Effector memory CD4-positive, alpha-beta T cell (primary cell): ENCODE measurements around the gene ADD2.

Experiments used
- DNase-seq, 3 donors: peaks; one replicate each; pipeline ENCODE4 v3.0.0-alpha.2; 2020
- H3K27ac ChIP-seq: 2 replicates; pipeline ENCODE4 v1.7.0; 2013; ENCODE audit warnings: mild to moderate bottlenecking, low read length, moderate library complexity; ENCODE audit not compliant: insufficient read depth, poor library complexity, severe bottlenecking
- H3K27me3 ChIP-seq: replicated peaks from 2 replicates; pipeline ENCODE4 v1.7.0; 2013; ENCODE audit warnings: mild to moderate bottlenecking, low read length; ENCODE audit not compliant: insufficient read depth, control insufficient read depth, poor library complexity, severe bottlenecking
- H3K36me3 ChIP-seq: 2 replicates; pipeline ENCODE4 v1.7.0; 2013; ENCODE audit warnings: mild to moderate bottlenecking, low read length, moderate library complexity; ENCODE audit not compliant: control insufficient read depth, insufficient read depth
- H3K4me1 ChIP-seq: 2 replicates; pipeline ENCODE4 v1.7.0; 2013; ENCODE audit warnings: low read length, mild to moderate bottlenecking; ENCODE audit not compliant: control insufficient read depth, insufficient read depth, poor library complexity, severe bottlenecking
- H3K4me3 ChIP-seq: 2 replicates; pipeline ENCODE4 v1.7.0; 2013; ENCODE audit warnings: low read length, low read depth, mild to moderate bottlenecking; ENCODE audit not compliant: insufficient read depth, poor library complexity, severe bottlenecking
- H3K9me3 ChIP-seq: 2 replicates; pipeline ENCODE4 v1.7.0; 2013; ENCODE audit warnings: mild to moderate bottlenecking, low read length, moderate library complexity; ENCODE audit not compliant: control insufficient read depth

ADD2 gene

GRCh38 chr2:70768590-70769085, 638 bp upstream of the ADD2 start:
- Histone ChIP-seq H3K4me1 (peaks cover 10% of the 10 kb centered on the region), H3K27me3 (peaks cover 19% of the 10 kb centered on the region), H3K36me3 (no peaks in the 10 kb centered on the region), H3K27ac (no peak overlapping the region), H3K4me3 (no peak overlapping the region), H3K9me3 (no peaks in the 10 kb centered on the region)
- DNase-seq: no peak

GRCh38 chr2:70767079-70767698, 811 bp downstream of the ADD2 start:
- Histone ChIP-seq H3K4me3 (peak overlapping the region; percentile 62), H3K36me3 (no peaks in the 10 kb centered on the region), H3K9me3 (no peaks in the 10 kb centered on the region), H3K27ac (no peak overlapping the region), H3K27me3 (peaks cover 19% of the 10 kb centered on the region), H3K4me1 (peaks cover 10% of the 10 kb centered on the region)
- DNase-seq: no peak

DNA sequence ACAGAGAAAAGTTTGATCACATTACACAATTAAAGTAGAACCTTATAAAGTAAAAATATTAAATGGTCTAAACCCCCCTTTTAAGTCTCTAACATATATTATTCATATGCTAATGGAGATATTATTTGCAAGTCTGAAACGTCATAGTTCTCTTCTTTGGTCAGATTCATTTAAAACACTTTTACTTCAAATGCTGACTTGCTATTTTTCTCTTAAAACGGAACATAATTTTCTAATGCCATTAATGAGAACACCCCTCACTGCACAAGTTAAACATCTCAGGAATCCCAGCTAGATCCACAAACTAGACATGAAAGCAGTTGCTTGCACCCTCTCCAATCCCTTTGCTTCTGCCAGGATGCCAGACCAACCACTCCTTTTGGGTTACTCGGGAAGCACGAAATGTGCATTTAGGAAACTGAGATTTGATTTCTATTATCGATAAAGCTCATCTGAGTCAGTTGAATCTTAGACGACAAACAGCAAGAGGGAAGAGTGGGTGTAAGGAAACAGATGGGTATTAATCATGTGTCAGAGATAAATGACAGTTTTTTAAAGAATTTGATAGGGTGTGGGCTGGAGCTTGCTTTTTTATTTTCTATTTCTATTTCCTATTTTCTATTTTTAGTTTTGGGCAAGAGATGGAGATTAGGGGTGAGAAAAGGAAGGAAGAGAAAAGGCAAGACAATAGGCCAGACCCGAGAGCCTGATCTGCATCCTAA, 1.5 kb downstream of the ADD2 start:
- Histone ChIP-seq H3K27me3 (peaks cover 19% of the 10 kb centered on the region), H3K4me1 (peaks cover 10% of the 10 kb centered on the region), H3K36me3 (no peaks in the 10 kb centered on the region), H3K27ac (no peak overlapping the region), H3K4me3 (peak overlapping the region; percentile 62), H3K9me3 (no peaks in the 10 kb centered on the region)
- no peak for DNase-seq

DNA sequence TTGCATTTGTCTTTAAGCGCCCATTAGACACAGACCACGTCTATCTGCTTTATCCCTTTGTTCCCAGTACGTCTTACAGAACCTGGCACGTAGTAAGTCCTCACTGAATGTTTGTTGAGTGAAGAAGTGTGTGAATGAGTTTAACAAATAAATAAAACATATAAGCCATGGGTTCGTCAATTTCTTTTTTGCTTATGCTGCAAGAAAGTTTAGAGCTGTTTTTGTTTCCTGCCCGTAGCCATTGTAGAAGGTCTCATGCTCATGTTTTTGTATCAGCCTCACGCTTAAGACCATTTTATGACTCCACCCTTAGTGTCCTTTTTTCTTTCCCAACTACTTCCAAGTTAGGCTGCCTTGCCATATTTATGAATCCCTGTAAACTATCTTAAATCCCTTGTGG, 2.5 kb downstream of the ADD2 start:
- no peak overlapping the region for H3K4me3 ChIP-seq
- H3K9me3 ChIP-seq: no peaks in the 10 kb centered on the region
- no peak overlapping the region for H3K27ac ChIP-seq
- H3K27me3 ChIP-seq: peaks cover 19% of the 10 kb centered on the region
- no peaks in the 10 kb centered on the region for H3K36me3 ChIP-seq
- DNase-seq: no peak
- H3K4me1 ChIP-seq: peaks cover 10% of the 10 kb centered on the region

GRCh38 chr2:70759446-70759845, 8.6 kb downstream of the ADD2 start:
- Histone ChIP-seq H3K4me3 (no peak overlapping the region), H3K36me3 (no peaks in the 10 kb centered on the region), H3K27ac (no peak overlapping the region), H3K4me1 (no peaks in the 10 kb centered on the region), H3K9me3 (no peaks in the 10 kb centered on the region), H3K27me3 (no peaks in the 10 kb centered on the region)
- no peak for DNase-seq

DNA sequence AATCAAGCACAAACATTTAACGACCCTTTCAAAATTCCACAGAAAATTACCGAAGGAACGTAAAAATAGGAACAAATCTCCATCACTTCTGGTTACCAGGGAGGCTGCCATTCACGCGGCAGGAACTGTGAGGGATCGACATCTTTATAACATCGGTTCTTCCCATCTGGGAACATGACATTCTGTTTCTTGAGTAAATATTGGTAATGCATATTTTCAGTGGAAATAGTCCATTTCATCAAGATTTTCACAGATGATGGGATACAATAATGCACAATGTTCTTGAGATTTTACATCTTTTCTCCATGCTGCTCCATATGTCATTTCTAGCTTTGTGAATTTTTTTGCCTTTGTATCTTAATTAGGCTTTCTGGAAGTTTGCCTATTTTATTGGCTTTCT, 10.0 kb downstream of the ADD2 start:
- H3K27me3 ChIP-seq: no peaks in the 10 kb centered on the region
- no peaks in the 10 kb centered on the region for H3K36me3 ChIP-seq
- H3K4me3 ChIP-seq: no peak overlapping the region
- no peak overlapping the region for H3K27ac ChIP-seq
- no peaks in the 10 kb centered on the region for H3K4me1 ChIP-seq
- DNase-seq: no peak
- no peaks in the 10 kb centered on the region for H3K9me3 ChIP-seq

DNA sequence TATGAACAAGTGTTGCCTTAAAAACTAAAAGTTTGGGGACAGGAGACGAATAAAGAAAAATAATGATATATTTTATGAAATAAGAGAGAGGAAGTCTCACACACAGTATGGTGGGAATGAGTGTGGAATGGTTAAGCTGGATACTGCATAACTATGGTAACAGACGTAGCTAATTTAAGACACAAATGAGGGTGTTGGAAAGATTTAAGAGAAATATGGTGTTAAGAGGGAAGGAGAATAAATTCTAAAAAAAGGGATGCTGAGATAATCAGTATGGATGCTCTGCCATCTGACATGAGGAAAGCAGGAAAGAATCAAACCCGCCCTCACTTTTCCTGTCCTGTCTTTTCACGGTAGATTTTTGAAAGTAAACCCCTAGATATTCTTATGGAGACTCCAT, 10.6 kb downstream of the ADD2 start:
- H3K4me1 ChIP-seq: no peaks in the 10 kb centered on the region
- no peaks in the 10 kb centered on the region for H3K27me3 ChIP-seq
- DNase-seq: no peak
- H3K4me3 ChIP-seq: no peak overlapping the region
- H3K27ac ChIP-seq: no peak overlapping the region
- H3K9me3 ChIP-seq: no peaks in the 10 kb centered on the region
- no peaks in the 10 kb centered on the region for H3K36me3 ChIP-seq

DNA sequence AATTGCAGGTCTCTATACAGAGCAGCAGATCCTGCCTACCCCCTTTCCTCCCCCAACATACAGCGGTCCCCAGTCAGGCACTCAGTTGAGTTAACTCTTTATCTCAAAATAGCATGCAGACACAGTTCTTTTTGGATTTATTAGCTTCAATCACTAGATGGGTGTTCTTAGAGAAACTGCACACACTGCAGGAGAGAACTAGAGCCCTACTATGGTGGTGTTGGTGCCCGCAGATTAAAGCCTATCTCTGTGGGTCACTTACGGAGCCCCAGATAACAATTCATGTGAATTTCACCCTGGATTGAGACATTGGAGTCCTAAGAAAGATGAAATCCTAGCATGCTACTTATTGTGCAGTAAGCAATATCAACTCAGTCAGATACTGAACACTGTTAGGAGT, 11.9 kb downstream of the ADD2 start:
- H3K27ac ChIP-seq: no peak overlapping the region
- H3K27me3 ChIP-seq: no peaks in the 10 kb centered on the region

GRCh38 chr2:70753902-70754301, 14.1 kb downstream of the ADD2 start:
- H3K36me3 ChIP-seq: no peaks in the 10 kb centered on the region
- no peak overlapping the region for H3K27ac ChIP-seq
- DNase-seq: no peak
- no peak overlapping the region for H3K4me3 ChIP-seq
- H3K27me3 ChIP-seq: no peaks in the 10 kb centered on the region
- H3K4me1 ChIP-seq: no peaks in the 10 kb centered on the region
- no peaks in the 10 kb centered on the region for H3K9me3 ChIP-seq

More for the DNA sequence above, 11.9 kb downstream of the ADD2 start:
- DNase-seq: no peak
- no peaks in the 10 kb centered on the region for H3K9me3 ChIP-seq
- no peaks in the 10 kb centered on the region for H3K36me3 ChIP-seq
- no peak overlapping the region for H3K4me3 ChIP-seq
- no peaks in the 10 kb centered on the region for H3K4me1 ChIP-seq

DNA sequence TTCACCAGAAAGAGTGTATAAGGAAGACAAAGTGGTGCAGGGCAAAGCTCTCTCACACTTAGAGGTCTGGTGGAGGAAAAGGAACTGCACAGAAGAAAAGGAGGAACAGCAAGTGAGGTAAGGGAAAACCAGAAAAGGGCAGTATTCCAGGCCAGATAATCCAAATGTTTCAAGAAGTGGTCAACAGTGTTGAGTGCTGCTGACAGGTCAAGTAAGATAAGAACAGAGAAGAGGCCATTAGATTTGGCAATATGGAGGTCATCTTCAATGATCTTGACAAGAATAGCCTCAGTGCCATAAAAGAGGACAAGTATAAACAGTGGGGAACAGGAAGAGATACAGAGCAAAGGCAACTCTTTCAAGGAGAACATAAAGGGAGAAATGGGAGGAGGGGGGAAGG, 15.0 kb downstream of the ADD2 start:
- Histone ChIP-seq H3K9me3 (no peaks in the 10 kb centered on the region), H3K36me3 (no peaks in the 10 kb centered on the region), H3K27me3 (no peaks in the 10 kb centered on the region), H3K27ac (no peak overlapping the region), H3K4me3 (no peak overlapping the region), H3K4me1 (no peaks in the 10 kb centered on the region)
- no peak for DNase-seq
